Neutrophil (primary cell): ENCODE measurements around the gene ANKRD18A.
"Not testable (repeated sequence)": the region's sequence is repeated elsewhere in the genome, so short reads cannot be mapped to it uniquely, and the experiment has no call there.

ENCODE experiments used
- H3K27ac ChIP-seq: fragments of 200-600 bp; sonication (generic); 2 replicates; pipeline ENCODE4 v1.5.1; 2016; ENCODE audit warnings: mild to moderate bottlenecking, moderate library complexity
- H3K27me3 ChIP-seq: fragments of 200-600 bp; sonication (generic); 2 replicates; pipeline ENCODE4 v1.6.0; 2016; ENCODE audit warnings: mild to moderate bottlenecking
- H3K36me3 ChIP-seq: fragments of 200-600 bp; sonication (generic); 2 replicates; pipeline ENCODE4 v1.5.1; 2017
- H3K4me1 ChIP-seq, 2 experiments: fragments of 200-600 bp in 1 of 2; sonication (generic) in 1 of 2; 1 replicate in 1 of 2; 2 replicates in 1 of 2; pipeline versions ENCODE4 v1.5.1 to v1.6.1; 2013 to 2016; ENCODE audit warnings: low read depth in 1 of 2, low read length in 1 of 2, mild to moderate bottlenecking in 1 of 2, moderate library complexity in 1 of 2; ENCODE audit not compliant: control insufficient read depth in 1 of 2, insufficient read depth in 1 of 2
- H3K4me3 ChIP-seq, 2 experiments: fragments of 200-600 bp in 1 of 2; sonication (generic) in 1 of 2; 1 replicate in 1 of 2; 2 replicates in 1 of 2; pipeline ENCODE4 v1.5.1; 2013 to 2016; ENCODE audit warnings: low read depth in 1 of 2, low read length in 1 of 2, mild to moderate bottlenecking in 1 of 2, moderate library complexity in 1 of 2
- H3K9me3 ChIP-seq: fragments of 200-600 bp; sonication (generic); 2 replicates; pipeline ENCODE4 v1.5.1; 2016

Gene ANKRD18A

GRCh38 chr9:38580112-38580511 is 40.3 kb downstream of the ANKRD18A start:
- H3K9me3 ChIP-seq, H3K4me1 ChIP-seq, H3K4me3 ChIP-seq, H3K27ac ChIP-seq, H3K27me3 ChIP-seq: not testable (repeated sequence)
- peaks cover 11% of the 10 kb centered on the region for H3K36me3 ChIP-seq

GRCh38 chr9:38576181-38576580 is 44.2 kb downstream of the ANKRD18A start:
- peaks cover 16% of the 10 kb centered on the region for H3K36me3 ChIP-seq
- H3K27me3 ChIP-seq, H3K4me1 ChIP-seq: not testable (repeated sequence)

GRCh38 chr9:38566048-38566447 is 54.3 kb downstream of the ANKRD18A start:
- peaks cover 29% of the 10 kb centered on the region for H3K36me3 ChIP-seq
- H3K4me3 ChIP-seq, H3K4me1 ChIP-seq, H3K27me3 ChIP-seq, H3K27ac ChIP-seq, H3K9me3 ChIP-seq: not testable (repeated sequence)

More at GRCh38 chr9:38576181-38576580, 44.2 kb downstream of the ANKRD18A start:
- not testable (repeated sequence) for H3K9me3 ChIP-seq, H3K27ac ChIP-seq, H3K4me3 ChIP-seq

GRCh38 chr9:38565178-38565577 is 55.2 kb downstream of the ANKRD18A start:
- H3K27ac ChIP-seq, H3K9me3 ChIP-seq, H3K27me3 ChIP-seq, H3K4me3 ChIP-seq, H3K4me1 ChIP-seq: not testable (repeated sequence)
- H3K36me3 ChIP-seq, result peaks cover 21% of the 10 kb centered on the region

GRCh38 chr9:38563911-38564310 is 56.5 kb downstream of the ANKRD18A start:
- H3K27ac ChIP-seq, H3K9me3 ChIP-seq, H3K4me3 ChIP-seq, H3K4me1 ChIP-seq, H3K27me3 ChIP-seq: not testable (repeated sequence)
- peaks cover 19% of the 10 kb centered on the region for H3K36me3 ChIP-seq

GRCh38 chr9:38561134-38561533 is 59.3 kb downstream of the ANKRD18A start:
- not testable (repeated sequence) for H3K4me3 ChIP-seq, H3K9me3 ChIP-seq, H3K27ac ChIP-seq, H3K27me3 ChIP-seq, H3K36me3 ChIP-seq, H3K4me1 ChIP-seq

- not testable (repeated sequence) for H3K27ac ChIP-seq, H3K4me3 ChIP-seq, H3K4me1 ChIP-seq, H3K27me3 ChIP-seq, H3K9me3 ChIP-seq, H3K36me3 ChIP-seq
Measured at GRCh38 chr9:38559172-38559571, 61.2 kb downstream of the ANKRD18A start.

- H3K4me1 ChIP-seq, H3K4me3 ChIP-seq, H3K27me3 ChIP-seq, H3K9me3 ChIP-seq, H3K36me3 ChIP-seq, H3K27ac ChIP-seq: not testable (repeated sequence)
Measured at GRCh38 chr9:38557746-38558145, 62.6 kb downstream of the ANKRD18A start.

- H3K4me1 ChIP-seq, H3K27me3 ChIP-seq, H3K4me3 ChIP-seq, H3K27ac ChIP-seq, H3K36me3 ChIP-seq, H3K9me3 ChIP-seq: not testable (repeated sequence)
Measured at GRCh38 chr9:38554966-38555365, 65.4 kb downstream of the ANKRD18A start.

GRCh38 chr9:38553019-38553418 is 67.4 kb downstream of the ANKRD18A start:
- not testable (repeated sequence) for H3K27me3 ChIP-seq, H3K4me3 ChIP-seq, H3K27ac ChIP-seq, H3K4me1 ChIP-seq, H3K36me3 ChIP-seq, H3K9me3 ChIP-seq

GRCh38 chr9:38546497-38547163 is 73.8 kb downstream of the ANKRD18A start:
- H3K27ac ChIP-seq, H3K27me3 ChIP-seq: not testable (repeated sequence)

GRCh38 chr9:38540535-38540934 is 79.9 kb downstream of the ANKRD18A start:
- not testable (repeated sequence) for H3K27me3 ChIP-seq, H3K4me3 ChIP-seq, H3K27ac ChIP-seq, H3K4me1 ChIP-seq, H3K9me3 ChIP-seq
- H3K36me3 ChIP-seq, result peaks cover 16% of the 10 kb centered on the region

More at GRCh38 chr9:38546497-38547163, 73.8 kb downstream of the ANKRD18A start:
- peaks cover 10% of the 10 kb centered on the region for H3K36me3 ChIP-seq
- not testable (repeated sequence) for H3K9me3 ChIP-seq, H3K4me1 ChIP-seq, H3K4me3 ChIP-seq
